H9 (cell line): ENCODE data around the gene GAGE1. TPM values are rescaled to one million over a fixed set of nuclear protein-coding genes. Genes with fewer than 3 reads are reported as not detected.
"Not testable (repeated sequence)": the region's sequence is repeated elsewhere in the genome, so short reads cannot be mapped to it uniquely, and the experiment has no call there.

Experiments used
- DNase-seq: peaks from one replicate; pipeline ENCODE4 v3.0.0-alpha.2; 2017
- H2AFZ ChIP-seq: one replicate; pipeline ENCODE4 v1.6.1; 2013; ENCODE audit warnings: mild to moderate bottlenecking, low read length, control low read depth, moderate library complexity
- H2AK5ac ChIP-seq: 2 replicates; pipeline ENCODE4 v1.6.1; 2013; ENCODE audit warnings: low read length, control low read depth, mixed read lengths; ENCODE audit not compliant: insufficient read length
- H2BK120ac ChIP-seq: one replicate; pipeline ENCODE4 v1.6.1; 2013; ENCODE audit warnings: low read depth, mild to moderate bottlenecking, low read length, control low read depth, inconsistent platforms; ENCODE audit not compliant: poor library complexity, severe bottlenecking
- H2BK12ac ChIP-seq: 2 replicates; pipeline ENCODE4 v1.6.1; 2013; ENCODE audit warnings: low read length, control low read depth, mixed read lengths, low read depth; ENCODE audit not compliant: insufficient read length
- H2BK15ac ChIP-seq: 2 replicates; pipeline ENCODE4 v1.6.1; 2013; ENCODE audit warnings: low read depth, low read length, control low read depth
- H2BK20ac ChIP-seq: one replicate; pipeline ENCODE4 v1.6.1; 2013; ENCODE audit warnings: low read depth, mild to moderate bottlenecking, low read length, control low read depth, inconsistent platforms; ENCODE audit not compliant: poor library complexity, severe bottlenecking
- H2BK5ac ChIP-seq: 2 replicates; pipeline ENCODE4 v1.6.1; 2013; ENCODE audit warnings: low read length, control low read depth, mixed read lengths; ENCODE audit not compliant: insufficient read length
- H3K14ac ChIP-seq: 2 replicates; pipeline ENCODE4 v1.6.1; 2013; ENCODE audit warnings: low read length, control low read depth; ENCODE audit not compliant: insufficient read depth
- H3K18ac ChIP-seq: 2 replicates; pipeline ENCODE4 v1.6.1; 2013; ENCODE audit warnings: low read depth, mild to moderate bottlenecking, mixed read lengths, low read length, control low read depth; ENCODE audit not compliant: insufficient read length
- H3K23ac ChIP-seq: 2 replicates; pipeline ENCODE4 v1.6.1; 2013; ENCODE audit warnings: low read length, control low read depth, mixed read lengths, low read depth; ENCODE audit not compliant: insufficient read length
- H3K23me2 ChIP-seq: 2 replicates; pipeline ENCODE4 v1.6.1; 2013; ENCODE audit warnings: low read depth, mild to moderate bottlenecking, mixed read lengths, low read length, control low read depth; ENCODE audit not compliant: insufficient read length, poor library complexity, severe bottlenecking
- H3K27ac ChIP-seq: 2 replicates; pipeline ENCODE4 v1.5.1; 2013; ENCODE audit warnings: low read length, control low read depth, mixed read lengths, low read depth; ENCODE audit not compliant: insufficient read length
- H3K27me3 ChIP-seq: 2 replicates; pipeline ENCODE4 v1.6.1; 2013; ENCODE audit warnings: low read length, control low read depth, inconsistent platforms; ENCODE audit not compliant: insufficient read depth
- H3K4ac ChIP-seq: 2 replicates; pipeline ENCODE4 v1.6.1; 2013; ENCODE audit warnings: low read depth, mild to moderate bottlenecking, control low read depth, inconsistent platforms, low read length, moderate library complexity
- H3K4me1 ChIP-seq: 2 replicates; pipeline ENCODE4 v1.6.1; 2013; ENCODE audit warnings: low read length, control low read depth, inconsistent platforms; ENCODE audit not compliant: insufficient read depth
- H3K4me2 ChIP-seq: 2 replicates; pipeline ENCODE4 v1.6.1; 2013; ENCODE audit warnings: low read length, control low read depth, mixed read lengths; ENCODE audit not compliant: insufficient read length, insufficient read depth
- H3K56ac ChIP-seq: 2 replicates; pipeline ENCODE4 v1.6.1; 2013; ENCODE audit warnings: low read depth, mild to moderate bottlenecking, mixed read lengths, low read length, control low read depth; ENCODE audit not compliant: insufficient read length
- H3K79me1 ChIP-seq: 2 replicates; pipeline ENCODE4 v1.6.1; 2013; ENCODE audit warnings: low read depth, mild to moderate bottlenecking, moderate library complexity, low read length, control low read depth, inconsistent platforms; ENCODE audit not compliant: insufficient read depth, poor library complexity, severe bottlenecking
- H3K79me2 ChIP-seq: 2 replicates; pipeline ENCODE4 v1.6.1; 2013; ENCODE audit warnings: low read length, control low read depth, inconsistent platforms; ENCODE audit not compliant: insufficient read depth
- H3K9ac ChIP-seq: 2 replicates; pipeline ENCODE4 v1.6.1; 2013; ENCODE audit warnings: low read length, control low read depth, mixed read lengths; ENCODE audit not compliant: insufficient read length; ENCODE audit errors: extremely low read depth
- H3K9me3 ChIP-seq: one replicate; pipeline ENCODE4 v1.6.1; 2013; ENCODE audit warnings: low read depth, low read length, inconsistent platforms; ENCODE audit not compliant: control insufficient read depth
- H3T11ph ChIP-seq: one replicate; pipeline ENCODE4 v1.6.1; 2013; ENCODE audit warnings: mild to moderate bottlenecking, low read length, control low read depth, inconsistent platforms
- H4K20me1 ChIP-seq: one replicate; pipeline ENCODE4 v1.6.1; 2013; ENCODE audit not compliant: control insufficient read depth, insufficient read length, insufficient read depth
- H4K5ac ChIP-seq: 2 replicates; pipeline ENCODE4 v1.6.1; 2013; ENCODE audit warnings: low read depth, mild to moderate bottlenecking, mixed read lengths, low read length, control low read depth; ENCODE audit not compliant: insufficient read length
- H4K8ac ChIP-seq: replicated peaks from 2 replicates; pipeline ENCODE4 v1.6.1; 2013; ENCODE audit warnings: low read length, control low read depth, mixed read lengths, low read depth; ENCODE audit not compliant: insufficient read length
- H4K91ac ChIP-seq: 2 replicates; pipeline ENCODE4 v1.6.1; 2013; ENCODE audit warnings: low read depth, mild to moderate bottlenecking, moderate library complexity, mixed read lengths, low read length, control low read depth; ENCODE audit not compliant: insufficient read length
- H3K27ac Mint-ChIP-seq, 3 experiments: 2 replicates in 2 of 3; 3 replicates in 1 of 3; pipeline ENCODE4 v1.8.0; 2020 to 2021; ENCODE audit warnings: mixed read lengths in 3 of 3, mild to moderate bottlenecking in 1 of 3, moderate library complexity in 1 of 3
- H3K27me3 Mint-ChIP-seq: 2 replicates; pipeline ENCODE4 v1.8.0; 2021; ENCODE audit warnings: low read depth, mild to moderate bottlenecking, moderate library complexity, mixed read lengths
- H3K36me3 Mint-ChIP-seq, 3 experiments: 2 replicates in 2 of 3; 3 replicates in 1 of 3; pipeline ENCODE4 v1.8.0; 2020 to 2021; ENCODE audit warnings: low read depth in 3 of 3, mixed read lengths in 3 of 3; ENCODE audit not compliant: insufficient read depth in 1 of 3
- H3K4me1 Mint-ChIP-seq, 2 experiments: 2 replicates each; pipeline ENCODE4 v1.8.0; 2020; ENCODE audit warnings: mixed read lengths in 2 of 2
- H3K4me3 Mint-ChIP-seq, 2 experiments: 2 replicates in 1 of 2; 3 replicates in 1 of 2; pipeline ENCODE4 v1.8.0; 2020 to 2021; ENCODE audit warnings: mild to moderate bottlenecking in 2 of 2, mixed read lengths in 2 of 2, moderate library complexity in 1 of 2
- H3K9me3 Mint-ChIP-seq, 2 experiments: 2 replicates in 1 of 2; 3 replicates in 1 of 2; pipeline ENCODE4 v1.8.0; 2020; ENCODE audit warnings: mild to moderate bottlenecking in 2 of 2, mixed read lengths in 2 of 2, moderate library complexity in 1 of 2
- WGBS: extraction: QIAGEN DNeasy Blood & Tissue Kit; methylation state at CpG from one replicate; pipeline ENCODE4 v1.1.7; 2013; ENCODE audit warnings: missing lambda C conversion rate, low lambda C conversion rate, mixed read lengths; ENCODE audit not compliant: insufficient read length; ENCODE audit errors: extremely low coverage; 5-methylcytosine and 5-hydroxymethylcytosine counted together
- long read RNA-seq: library from polyadenylated mRNA; unstranded; transcript quantifications from one replicate; pipeline ENCODE4 v2.0.0, GENCODE V29; 2020
- total RNA-seq: library from RNA; stranded (reverse); gene quantifications from 2 replicates; pipeline ENCODE4 v1.2.1, GENCODE V29; 2021

The GAGE1 gene
- total RNA-seq = not detected in 2 replicates
- long read RNA-seq = 0 reads

- H3K23ac ChIP-seq, H2BK20ac ChIP-seq, H3T11ph ChIP-seq, H4K5ac ChIP-seq, H3K9me3 ChIP-seq, H2BK5ac ChIP-seq, H3K14ac ChIP-seq, H2AK5ac ChIP-seq, H3K4me1 Mint-ChIP-seq, H2AFZ ChIP-seq, H4K20me1 ChIP-seq, H3K23me2 ChIP-seq, H3K56ac ChIP-seq, H4K91ac ChIP-seq, H2BK120ac ChIP-seq, H3K4me2 ChIP-seq, H2BK15ac ChIP-seq, H3K4ac ChIP-seq, DNase-seq, H3K27ac ChIP-seq, H3K27ac Mint-ChIP-seq, H3K36me3 Mint-ChIP-seq, H2BK12ac ChIP-seq, H3K79me2 ChIP-seq, H3K27me3 ChIP-seq, H3K4me1 ChIP-seq, H3K4me3 Mint-ChIP-seq, H3K9me3 Mint-ChIP-seq, H4K8ac ChIP-seq, H3K79me1 ChIP-seq, H3K9ac ChIP-seq, H3K18ac ChIP-seq, H3K27me3 Mint-ChIP-seq: not testable (repeated sequence)
- WGBS = no CpG with 5 or more reads among the region's 16 CpGs
Observed at GRCh38 chrX:49598720-49599119, at the start of gene GAGE1. Gene GAGE1 (plus strand): TSS chrX:49599020. CDS start chrX:49600175, 1,155 bp downstream.

- H3T11ph ChIP-seq, H3K4me3 Mint-ChIP-seq, H3K23ac ChIP-seq, H3K23me2 ChIP-seq, H4K20me1 ChIP-seq, DNase-seq, H3K27ac Mint-ChIP-seq, H2BK12ac ChIP-seq, H3K27me3 ChIP-seq, H3K36me3 Mint-ChIP-seq, H3K9me3 ChIP-seq, H3K56ac ChIP-seq, H4K5ac ChIP-seq, H2BK20ac ChIP-seq, H3K79me2 ChIP-seq, H3K4ac ChIP-seq, H3K27ac ChIP-seq, H3K4me1 ChIP-seq, H2BK120ac ChIP-seq, H3K14ac ChIP-seq, H2BK15ac ChIP-seq, H2AK5ac ChIP-seq, H3K18ac ChIP-seq, H2BK5ac ChIP-seq, H3K4me1 Mint-ChIP-seq, H3K27me3 Mint-ChIP-seq, H3K9ac ChIP-seq, H3K9me3 Mint-ChIP-seq, H4K91ac ChIP-seq, H3K79me1 ChIP-seq, H3K4me2 ChIP-seq, H2AFZ ChIP-seq, H4K8ac ChIP-seq: not testable (repeated sequence)
- no CpG with 5 or more reads among the region's 16 CpGs for WGBS
Observed at GRCh38 chrX:49550989-49551388, 47.8 kb upstream of the GAGE1 start, which contains the start of gene GAGE12E. Gene GAGE12E (plus strand): TSS chrX:49551289. CDS start chrX:49552444, 1,155 bp downstream.
